GM19240 (cell line): ENCODE results near the gene ADGRL2.

Experiments used
- DNase-seq: peaks from one replicate; pipeline ENCODE4 v3.0.0; 2011; ENCODE audit warnings: low spot score; ENCODE audit not compliant: insufficient read length

Gene ADGRL2

DNA sequence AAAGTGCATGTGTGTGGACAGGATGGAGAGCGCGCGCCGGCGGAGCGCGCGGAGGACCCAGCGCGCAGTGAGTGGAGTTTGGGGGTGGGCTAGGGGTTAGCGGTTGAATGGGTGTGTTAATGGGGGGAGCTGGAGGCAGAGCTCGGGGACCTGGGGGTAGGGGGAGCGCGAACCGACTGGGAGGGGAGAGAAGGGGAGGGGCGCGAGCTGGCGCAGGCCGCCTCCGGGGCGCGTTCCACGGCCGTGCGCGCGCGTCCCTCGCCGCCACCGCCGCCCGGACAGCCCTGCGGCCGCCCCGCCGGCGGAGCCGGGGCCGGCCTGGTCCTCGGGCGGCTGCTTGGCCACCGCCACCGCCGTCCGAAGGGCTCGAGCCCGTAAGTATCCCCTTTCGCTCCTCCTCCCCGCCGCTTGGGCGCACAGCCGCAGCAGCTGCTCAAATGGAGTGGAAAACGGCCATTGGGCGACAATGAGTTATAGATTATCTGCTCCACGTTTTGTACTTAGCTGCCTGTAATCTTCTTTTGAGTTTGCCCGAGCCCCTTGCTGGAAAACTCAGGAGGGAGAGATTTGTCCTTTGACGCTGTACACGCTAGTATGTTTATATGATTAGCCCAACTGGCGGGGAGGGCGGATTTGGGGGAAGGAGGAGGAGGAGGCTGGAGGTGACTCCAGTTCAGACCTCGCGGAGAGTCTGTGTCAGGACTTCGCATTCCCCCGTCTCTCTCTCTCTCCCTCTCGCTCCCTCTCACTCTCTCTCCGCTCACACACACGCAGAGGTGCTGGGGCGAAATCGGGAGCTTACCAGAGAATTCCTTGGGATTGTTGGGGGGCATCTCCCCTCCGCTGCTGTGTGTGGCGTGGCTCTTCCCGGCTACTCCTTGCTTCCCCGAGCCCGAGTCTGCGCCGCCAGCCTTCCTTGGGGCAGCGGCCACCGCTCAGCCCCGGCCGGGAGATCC is at the start of gene ADGRL2:
ADGRL2 (plus strand) TSS at position 240 of the 956 bp plus-strand sequence. CDS start 36,051 bp downstream, outside the sequence.
- DNase-seq = no peak

DNA sequence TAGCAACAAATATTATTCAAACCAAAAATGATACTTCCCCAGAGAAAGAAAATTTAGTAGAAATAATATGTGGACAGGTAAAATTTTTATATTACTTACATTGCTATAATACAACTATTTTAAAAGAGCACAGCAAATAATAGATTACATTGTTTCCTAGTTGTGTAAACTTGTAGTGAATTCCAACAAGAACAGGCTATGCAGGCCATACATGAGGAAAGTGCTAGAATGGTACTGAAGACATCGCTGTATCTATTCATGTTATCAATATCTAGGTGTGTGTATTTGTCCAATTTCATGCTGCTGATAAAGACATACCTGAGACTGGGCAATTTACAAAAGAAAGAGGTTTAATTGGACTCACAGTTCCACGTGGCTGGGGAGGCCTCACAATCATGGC is 47.9 kb upstream of the ADGRL2 start:
- DNase-seq = no peak

DNA sequence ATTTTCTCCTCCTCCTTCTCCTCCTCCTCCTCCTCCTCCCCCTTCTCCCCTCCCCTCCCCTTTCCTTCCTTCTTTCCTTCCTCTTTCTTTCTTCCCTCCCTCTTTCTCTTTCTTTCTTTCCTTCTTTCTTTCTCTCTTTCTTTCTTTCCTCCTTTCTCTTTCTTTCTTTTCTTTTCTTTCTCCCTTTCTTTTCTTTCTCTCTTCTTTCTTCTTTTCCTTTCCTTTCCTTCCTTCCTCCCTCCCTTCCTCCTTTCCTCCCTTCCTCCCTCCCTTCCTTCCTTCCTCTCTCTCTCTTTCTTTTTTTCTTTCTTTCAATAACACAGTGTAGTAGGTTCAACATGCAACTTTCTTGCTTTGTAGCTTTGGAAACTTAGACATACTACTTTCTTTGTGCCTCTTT is 46.3 kb upstream of the ADGRL2 start:
- no peak for DNase-seq

DNA sequence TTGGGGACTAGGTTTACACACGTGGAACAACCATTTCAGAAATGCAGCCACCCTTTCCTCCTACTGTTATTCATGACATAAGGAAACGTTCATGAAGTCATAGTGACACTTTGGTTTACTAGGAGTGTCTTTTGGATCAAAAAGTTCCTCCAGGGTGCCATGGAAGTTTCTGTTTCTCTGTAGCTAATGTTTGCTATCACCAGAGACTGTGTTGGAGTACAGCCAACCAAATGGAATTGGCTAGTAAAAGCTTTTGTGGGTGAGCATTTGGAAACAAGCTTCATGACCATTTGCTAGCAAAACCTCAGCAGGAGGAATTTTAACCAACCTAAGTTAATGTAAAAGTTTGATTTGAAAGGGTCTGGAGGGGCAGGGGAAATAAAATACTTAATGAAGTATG is 43.9 kb upstream of the ADGRL2 start:
- no peak for DNase-seq

DNA sequence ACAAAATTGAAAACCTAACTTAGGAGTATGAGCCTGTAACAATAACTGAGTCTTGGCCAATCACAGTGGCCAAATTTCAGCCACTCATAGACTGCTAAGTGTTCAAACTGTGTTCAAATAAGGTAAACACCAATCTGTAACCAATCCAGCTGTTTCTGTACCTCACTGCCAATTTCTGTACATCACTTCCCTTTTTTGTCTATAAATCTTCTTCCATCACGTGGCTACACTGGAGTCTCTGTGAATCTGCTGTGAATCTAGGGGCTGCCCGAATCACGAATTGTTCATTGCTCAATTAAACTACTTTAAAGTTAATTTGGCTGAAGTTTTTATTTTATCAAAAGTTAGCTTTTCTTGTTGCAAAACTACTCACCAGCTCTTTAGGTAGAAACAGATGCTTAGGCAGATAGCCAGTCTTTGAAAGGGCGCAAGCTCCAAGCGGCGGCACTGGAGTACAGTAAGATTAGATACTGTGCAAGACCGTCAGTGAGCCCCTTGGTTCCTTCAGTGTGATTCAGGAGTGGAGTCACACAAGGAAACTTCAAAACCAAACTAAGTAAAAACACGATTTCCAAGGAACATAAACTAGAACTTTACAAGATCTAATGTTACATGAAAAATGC is 43.2 kb upstream of the ADGRL2 start:
- no peak for DNase-seq

DNA sequence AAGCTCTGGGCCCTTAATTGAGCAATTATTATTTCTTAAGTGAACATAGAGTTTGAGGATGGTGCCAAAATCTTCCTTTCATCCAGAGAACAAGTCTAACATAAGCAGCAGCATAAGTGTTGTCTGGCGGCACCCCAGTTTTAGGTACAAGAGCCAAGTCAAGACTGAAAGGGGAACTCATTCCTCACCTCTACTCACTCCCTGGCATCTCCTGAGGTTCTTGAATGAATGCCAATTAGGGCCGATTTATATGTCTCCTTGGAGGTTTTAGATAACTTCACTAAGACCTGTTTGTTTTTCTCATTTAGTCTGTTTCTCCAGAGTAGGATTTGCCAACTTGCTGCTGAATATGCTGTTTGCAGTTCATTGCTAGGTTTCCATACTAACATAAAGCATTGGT is 42.6 kb upstream of the ADGRL2 start:
- DNase-seq = no peak

DNA sequence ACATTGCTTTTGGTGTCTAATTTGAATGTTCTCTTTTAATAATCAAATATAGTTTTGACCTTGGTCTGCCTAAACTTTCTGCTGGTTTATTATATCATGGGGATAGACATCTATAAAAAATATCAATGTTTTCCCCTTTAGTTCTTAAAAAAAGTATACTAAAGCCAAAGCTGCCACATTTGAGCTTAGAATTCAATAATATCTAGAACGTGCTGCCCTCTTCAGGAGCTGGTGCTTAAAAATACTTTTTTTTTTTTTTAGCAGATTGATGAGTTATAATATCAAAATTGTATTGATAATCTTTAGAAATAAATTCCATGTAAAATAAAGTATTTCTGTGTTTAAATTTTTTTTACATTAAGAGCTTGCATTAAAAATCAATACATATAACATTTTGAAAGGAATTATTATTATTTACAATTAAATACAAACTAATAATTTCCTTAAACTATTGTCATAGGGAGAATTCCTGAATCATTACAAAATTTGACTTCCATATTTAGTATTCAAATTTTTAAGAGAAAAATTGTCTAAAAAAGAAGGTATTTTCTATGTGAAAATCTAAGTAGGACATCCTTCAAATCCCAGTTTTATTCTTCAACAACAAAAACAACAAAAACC is 40.1 kb upstream of the ADGRL2 start:
- no peak for DNase-seq

DNA sequence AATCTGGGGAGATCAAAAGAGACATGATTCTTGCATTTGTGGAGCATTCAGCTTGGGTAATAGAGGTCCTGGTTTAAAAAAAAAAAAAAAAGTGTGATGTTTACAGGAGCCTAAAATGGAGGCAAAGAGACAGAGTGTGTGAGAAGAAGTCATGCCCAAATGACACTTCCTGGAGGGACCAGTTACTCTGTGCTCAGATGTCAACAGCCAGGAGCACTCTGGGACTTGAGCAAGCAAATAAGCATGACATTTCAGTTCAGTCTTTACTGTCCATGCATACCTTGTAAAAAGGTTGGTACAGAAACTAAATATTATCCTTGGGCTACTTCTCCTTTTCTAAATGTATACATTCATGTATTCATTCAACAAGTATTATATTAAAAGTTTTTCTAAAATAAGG is 25.2 kb upstream of the ADGRL2 start:
- DNase-seq = no peak

DNA sequence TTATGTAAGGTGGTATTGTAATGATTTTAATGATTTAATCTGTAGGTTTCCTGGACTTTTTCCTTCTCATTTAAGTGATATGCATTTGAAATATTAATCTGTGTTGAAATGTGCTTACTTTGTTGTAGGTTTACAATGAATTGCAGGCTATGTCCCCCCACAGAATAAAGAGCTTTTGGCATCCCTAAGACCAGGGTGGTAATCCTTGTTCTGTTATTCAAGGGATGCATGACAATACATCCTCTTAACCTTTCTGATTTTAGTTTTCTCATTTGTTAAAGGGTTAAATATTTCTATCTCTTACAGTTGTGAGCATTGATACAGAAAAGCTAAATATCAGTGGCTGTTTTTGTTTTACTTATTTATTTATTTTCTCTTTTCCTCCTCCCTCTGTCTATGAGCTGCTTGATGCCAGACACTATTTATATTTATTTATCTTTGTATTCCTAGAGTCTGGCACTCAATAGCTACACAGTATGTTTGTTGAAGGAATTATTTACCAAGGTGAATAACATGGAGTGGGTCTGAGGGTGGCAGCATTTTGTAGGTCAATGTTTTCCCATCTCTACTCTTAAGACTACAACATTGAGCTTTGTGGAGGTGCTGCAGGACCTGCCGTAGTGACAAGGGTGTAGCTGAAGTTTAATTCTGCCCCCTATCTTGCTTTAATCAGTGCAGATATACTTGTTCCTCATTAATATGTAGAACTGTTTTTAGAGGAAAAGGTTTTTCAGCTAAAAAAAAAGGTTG is 19.9 kb upstream of the ADGRL2 start:
- DNase-seq = no peak

DNA sequence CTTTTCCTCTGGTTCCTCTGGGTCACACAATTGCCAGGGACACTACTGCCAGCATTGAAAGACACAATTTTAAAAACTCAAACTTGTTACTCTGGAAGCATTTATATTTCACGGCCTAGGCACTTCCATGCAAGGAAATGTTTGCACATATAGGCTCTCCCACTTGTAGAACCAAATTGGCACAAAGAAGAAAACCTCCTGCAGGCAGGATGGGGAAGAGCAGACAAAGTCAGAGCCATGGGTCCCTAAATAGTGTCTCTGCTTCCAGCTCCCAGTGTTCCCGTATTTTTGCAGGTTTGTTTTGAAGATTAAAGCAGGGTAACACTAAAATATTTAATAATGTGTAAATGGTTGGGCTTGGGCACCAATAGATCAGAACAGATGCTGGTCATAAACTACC is 19.0 kb upstream of the ADGRL2 start:
- no peak for DNase-seq

DNA sequence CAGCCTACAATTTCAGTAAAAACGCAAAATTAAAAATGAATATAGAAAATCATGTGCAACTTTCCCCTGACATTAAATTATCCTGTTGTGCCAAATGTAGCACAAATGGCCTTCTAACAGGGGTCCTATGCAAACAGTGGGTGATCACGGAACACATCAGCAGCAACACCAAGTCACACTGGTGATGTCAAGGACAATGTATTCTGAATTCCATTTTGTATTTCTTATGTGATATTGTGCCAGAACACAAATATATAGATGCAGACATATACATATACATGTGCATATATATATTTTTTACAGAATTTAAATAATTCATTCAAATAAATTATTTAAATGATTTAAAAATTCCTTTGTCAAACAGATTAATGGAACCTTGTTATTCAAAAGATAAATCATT is 8.6 kb upstream of the ADGRL2 start:
- no peak for DNase-seq

DNA sequence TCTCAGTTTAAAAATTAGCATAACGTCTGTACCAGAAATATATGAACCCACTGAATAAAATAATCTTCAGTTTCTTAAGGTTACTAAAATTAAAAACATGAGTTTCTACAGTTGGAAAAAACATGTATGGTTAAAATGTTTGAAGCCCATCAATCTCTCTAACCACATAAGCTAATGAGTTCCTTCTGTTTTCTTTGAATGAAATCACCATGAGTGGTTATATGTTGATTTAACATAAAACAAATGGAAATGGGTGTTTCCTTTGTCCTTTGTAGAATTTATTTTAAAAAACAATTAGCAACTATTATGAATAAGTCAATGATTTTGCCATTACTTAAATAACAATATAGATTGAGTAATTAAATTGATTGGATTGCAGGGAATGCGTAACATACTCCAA is 3.0 kb upstream of the ADGRL2 start:
- no peak for DNase-seq

DNA sequence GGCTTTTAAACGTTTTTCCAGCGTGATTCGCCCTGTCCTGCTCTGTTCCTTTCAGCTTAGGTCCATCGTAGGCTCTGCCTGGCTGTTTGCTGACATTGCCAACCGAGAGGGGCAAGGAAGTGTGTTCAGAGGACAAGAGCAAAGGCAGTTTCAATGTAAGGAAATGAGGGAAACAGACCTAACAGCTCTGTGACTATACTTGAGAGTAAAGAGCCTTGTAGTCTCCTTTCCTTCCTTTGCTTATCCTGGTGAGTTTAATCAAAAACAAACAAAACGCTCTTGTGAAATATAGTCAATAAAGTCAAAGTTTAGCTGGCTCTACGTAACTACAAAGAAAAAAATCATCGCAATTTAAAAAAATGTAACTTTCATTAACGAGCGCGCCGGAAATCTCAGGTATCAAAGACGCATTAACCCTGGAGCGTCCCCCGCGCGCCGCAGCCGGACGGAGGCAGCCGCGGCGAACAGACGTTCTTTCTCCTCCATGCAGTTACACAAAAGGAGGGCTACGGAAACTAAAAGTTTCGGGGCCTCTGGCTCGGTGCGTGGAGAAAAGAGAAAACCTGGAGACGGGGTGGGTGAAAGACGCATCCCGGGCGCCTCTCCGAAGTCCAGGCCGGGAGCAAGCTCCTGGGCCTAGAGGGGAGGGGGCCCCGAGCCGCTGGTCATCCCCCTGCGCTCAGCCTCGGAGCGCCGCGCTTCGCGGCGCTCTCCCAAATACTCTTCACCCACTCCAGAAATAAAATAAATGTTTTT is 617 bp upstream of the ADGRL2 start:
- DNase-seq = no peak

DNA sequence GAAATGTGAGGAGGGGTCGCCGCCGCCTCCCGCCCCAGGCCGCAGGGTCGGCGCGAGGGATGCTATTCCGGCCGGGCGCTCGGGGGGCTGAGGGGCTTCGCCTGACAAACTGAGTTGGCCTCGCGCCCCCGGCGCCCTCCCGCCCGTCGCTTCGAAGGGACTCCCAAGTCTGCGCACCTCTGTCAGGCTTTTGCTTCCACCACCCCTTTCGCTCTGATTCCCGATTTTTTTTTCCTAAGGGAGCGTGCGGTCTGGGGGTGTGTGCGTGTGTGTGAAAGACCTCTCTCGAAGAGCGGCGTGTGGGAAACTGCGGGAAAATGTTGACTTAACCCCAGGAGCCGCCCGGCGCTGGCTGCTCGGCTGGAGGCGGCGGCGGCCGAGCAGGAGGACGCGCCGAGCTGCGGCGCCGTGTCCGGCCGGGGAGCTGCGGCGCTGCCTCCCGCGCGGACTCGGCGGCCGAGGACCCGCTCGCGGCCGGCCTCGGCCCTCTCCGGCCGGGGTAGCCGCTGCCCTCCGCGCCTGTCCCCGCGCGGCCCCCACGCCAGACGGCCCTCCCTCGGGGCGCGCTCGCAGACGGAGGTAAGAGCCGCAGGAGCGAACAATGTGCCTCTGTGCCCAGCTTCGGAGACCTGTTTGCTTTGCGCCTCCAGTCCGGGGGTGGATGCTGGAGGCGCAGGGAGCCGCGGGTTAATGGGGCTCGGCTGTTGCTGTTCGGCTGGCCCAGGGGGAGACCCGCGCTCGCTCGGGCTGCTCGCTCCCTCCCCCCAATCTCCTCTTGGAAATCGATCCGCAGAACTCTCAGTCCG is 1.1 kb downstream of the ADGRL2 start:
- DNase-seq = no peak

DNA sequence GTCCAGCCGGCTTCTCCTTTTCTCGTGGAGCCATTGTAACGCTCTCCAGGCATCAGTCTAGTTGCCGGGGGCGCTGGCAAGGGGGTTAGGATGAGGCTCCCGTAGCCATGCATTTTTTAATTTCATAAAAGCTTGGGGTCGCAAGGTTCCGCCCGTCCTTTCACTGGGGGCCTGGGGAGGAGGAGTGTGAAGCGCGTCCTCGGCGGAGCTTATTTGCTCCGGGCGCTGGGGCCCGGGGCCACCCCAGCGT is 1.6 kb downstream of the ADGRL2 start:
- DNase-seq = no peak

DNA sequence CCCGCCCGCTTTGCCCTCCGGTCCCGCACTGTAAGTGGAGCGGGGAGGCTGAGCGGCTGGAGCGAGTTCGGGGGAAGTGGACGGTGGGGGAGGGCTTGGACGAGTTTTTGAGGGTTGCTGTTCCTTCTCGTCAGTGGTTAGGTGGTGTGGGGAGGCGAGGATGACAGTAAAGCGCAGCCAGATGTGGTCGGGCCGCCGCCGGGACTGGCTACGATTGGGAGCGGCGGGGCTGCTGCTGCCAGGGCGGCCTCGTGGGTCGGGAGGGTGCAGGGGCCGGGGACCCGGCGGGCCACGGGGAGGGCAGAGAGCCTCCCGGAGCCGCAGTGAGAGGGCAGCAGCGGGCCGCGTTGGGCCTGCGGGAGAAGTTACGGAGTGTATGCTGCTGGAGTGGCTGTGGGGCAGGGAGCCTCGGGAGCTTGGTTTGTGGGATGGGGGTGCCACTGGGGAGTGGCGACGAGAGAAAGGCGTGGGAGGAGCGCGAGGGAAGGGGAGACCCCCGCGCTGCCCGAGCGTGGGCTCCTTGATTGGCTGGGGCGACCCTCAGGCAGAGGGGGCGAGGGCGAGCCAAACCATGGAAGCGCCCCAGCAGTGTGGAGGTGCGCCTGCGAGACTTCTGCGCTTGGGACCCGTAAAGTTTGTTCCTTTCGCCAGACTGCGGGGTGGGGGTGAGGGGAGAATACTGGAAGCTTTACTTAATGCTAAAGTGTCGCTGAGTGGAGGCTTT is 2.1 kb downstream of the ADGRL2 start:
- DNase-seq = no peak

DNA sequence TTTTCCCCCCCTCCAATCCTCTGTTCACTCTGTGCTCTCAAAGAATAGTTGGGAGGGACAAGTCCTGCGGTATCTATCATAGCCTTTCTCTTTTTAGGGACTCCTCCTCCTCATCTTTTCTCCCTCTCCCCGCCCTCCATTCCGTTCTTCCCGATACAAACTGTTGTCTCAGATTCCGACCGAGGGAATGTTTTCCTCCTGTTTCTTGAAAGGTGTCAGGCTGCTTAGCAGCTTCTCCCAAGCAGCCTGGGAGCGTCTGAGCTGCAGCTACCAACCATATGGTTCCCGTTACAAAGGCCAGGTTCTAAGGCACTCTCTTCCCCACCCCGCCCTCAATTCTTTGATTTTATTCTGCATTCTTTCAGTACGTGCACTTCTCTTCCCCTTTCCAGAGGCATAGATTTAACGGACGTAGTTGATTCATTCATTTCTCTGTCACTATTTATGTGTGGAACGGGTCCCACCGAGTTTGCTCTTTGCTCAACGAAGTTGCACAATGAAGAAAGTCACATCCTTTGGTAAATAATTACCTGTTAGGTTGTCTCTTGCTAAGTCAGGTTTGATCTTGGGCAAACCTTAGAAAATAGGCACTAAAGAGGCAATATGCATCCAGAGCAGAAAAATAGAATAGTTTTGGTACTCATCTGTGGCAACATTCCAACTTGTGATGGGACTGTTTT is 2.8 kb downstream of the ADGRL2 start:
- no peak for DNase-seq

DNA sequence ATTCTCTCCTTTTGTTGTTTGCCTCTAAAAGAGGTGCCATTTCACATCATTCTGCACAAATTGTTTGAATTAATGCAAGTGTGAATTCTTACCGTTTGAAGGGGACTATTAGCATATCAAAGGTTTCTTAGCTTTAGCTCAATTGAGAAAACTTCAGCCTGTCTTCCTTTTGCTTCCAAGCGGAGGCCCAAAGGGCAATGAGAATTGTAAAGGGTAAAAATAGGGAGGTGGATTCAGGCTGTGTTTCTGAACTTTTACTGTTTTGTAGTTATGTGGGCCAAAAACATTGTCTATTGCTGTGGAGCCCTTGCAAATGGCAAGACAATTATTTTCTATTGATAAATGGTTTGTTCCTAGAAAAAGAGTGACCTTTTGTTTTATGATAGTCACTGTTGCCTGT is 3.6 kb downstream of the ADGRL2 start:
- no peak for DNase-seq
